ENCODE measurements around the gene PILRB.
"Not testable (repeated sequence)": the region's sequence is repeated elsewhere in the genome, so short reads cannot be mapped to it uniquely, and the experiment has no call there.

The PILRB gene

DNA sequence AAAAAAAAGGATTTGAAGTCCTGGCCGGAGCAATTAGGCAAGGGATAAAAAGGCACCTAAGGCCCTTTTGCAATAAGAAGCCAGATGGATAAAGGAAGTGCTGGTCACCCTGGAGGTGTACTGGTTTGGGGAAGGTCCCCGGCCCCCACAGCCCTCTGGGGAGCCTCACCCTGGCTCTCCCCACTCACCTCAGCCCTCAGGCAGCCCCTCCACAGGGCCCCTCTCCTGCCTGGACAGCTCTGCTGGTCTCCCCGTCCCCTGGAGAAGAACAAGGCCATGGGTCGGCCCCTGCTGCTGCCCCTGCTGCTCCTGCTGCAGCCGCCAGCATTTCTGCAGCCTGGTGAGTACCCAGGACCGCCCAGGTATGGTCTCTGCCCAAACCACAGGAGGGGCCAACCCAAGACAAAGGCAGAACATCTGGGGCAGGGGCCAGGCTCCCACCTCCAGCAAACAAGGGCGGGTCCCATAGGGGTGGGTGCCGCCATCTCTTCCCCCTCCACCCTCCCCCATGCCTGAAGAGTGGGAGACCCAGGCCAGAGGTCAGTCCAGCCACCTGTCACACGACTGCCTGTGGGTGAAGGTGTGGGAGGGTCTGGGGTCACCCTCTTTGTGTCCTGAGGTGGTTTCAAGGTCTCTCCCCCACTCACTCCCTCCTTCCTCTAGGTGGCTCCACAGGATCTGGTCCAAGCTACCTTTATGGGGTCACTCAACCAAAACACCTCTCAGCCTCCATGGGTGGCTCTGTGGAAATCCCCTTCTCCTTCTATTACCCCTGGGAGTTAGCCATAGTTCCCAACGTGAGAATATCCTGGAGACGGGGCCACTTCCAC lies at the start of gene PILRB:
TSS of gene PILRB (plus strand) at position 91 of the 830 bp plus-strand sequence. CDS start at position 277, 186 bp downstream.
- Histone ChIP-seq H3K27ac (ENCODE audit: low read depth, low read length) (no peak within 1 kb of the TSS), H3K4me3 (ENCODE audit: low read depth, low read length) (no peak within 1 kb of the TSS), H3K4me1 (ENCODE audit: control insufficient read depth, insufficient read depth, low read length) (no peaks in the 10 kb centered on the region), H3K27me3 (ENCODE audit: control insufficient read depth, insufficient read depth, low read length) (no peaks in the 10 kb centered on the region), H3K9ac (ENCODE audit: low read length) (no peak within 1 kb of the TSS), H3K36me3 (ENCODE audit: control insufficient read depth, insufficient read depth, low read length) (peaks cover 98% of the 10 kb centered on the region), H3K9me3 (ENCODE audit: control insufficient read depth, insufficient read depth, low read depth, low read length) (no peaks in the 10 kb centered on the region)

DNA sequence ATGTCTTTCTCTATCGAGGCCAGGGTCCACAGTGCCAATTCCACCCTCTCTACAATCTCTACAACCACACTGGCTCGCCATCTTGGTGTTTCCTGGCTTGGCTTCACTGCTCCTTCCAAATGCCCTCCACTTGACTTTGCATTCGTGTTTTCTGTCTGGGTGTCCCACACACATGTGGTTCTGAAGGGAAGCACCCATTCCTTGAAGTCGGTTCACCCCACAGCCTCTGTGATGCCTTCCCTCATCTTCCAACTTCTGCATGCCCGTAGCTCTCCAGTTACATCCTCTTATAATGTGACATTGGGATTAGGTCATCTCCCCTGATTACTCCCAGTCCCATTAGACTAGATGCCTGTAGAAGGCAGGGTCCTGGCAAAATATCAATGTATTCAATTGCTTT lies 39.6 kb upstream of the PILRB start:
- not testable (repeated sequence) for H3K9me3 ChIP-seq (ENCODE audit: control insufficient read depth, insufficient read depth, low read depth, low read length); H3K27ac ChIP-seq (ENCODE audit: low read depth, low read length); H3K4me1 ChIP-seq (ENCODE audit: control insufficient read depth, insufficient read depth, low read length)

DNA sequence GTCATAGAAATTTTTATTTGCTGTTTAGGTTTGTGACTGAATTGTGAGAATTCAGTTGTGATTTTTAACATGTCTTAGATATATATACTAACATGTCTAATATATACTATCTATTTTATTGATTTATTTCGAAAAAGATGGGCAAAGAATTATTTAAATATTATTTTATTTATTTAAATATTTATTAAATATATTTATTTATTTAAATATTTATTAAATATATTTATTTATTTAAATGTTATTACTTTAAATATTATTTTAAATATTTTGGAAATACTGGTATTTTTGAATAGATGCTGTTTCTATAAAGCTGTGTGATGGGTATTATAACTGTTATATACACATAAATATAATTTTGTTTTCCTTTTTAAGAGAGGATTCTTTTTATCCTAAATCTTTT lies 36.3 kb upstream of the PILRB start:
- H3K27ac ChIP-seq (ENCODE audit: low read depth, low read length); H3K4me1 ChIP-seq (ENCODE audit: control insufficient read depth, insufficient read depth, low read length); H3K4me3 ChIP-seq (ENCODE audit: low read depth, low read length); H3K9ac ChIP-seq (ENCODE audit: low read length); H3K9me3 ChIP-seq (ENCODE audit: control insufficient read depth, insufficient read depth, low read depth, low read length); H3K27me3 ChIP-seq (ENCODE audit: control insufficient read depth, insufficient read depth, low read length): not testable (repeated sequence)
- peaks cover 19% of the 10 kb centered on the region for H3K36me3 ChIP-seq (ENCODE audit: control insufficient read depth, insufficient read depth, low read length)

More for the DNA sequence above, 39.6 kb upstream of the PILRB start:
- not testable (repeated sequence) for H3K27me3 ChIP-seq (ENCODE audit: control insufficient read depth, insufficient read depth, low read length); H3K9ac ChIP-seq (ENCODE audit: low read length); H3K4me3 ChIP-seq (ENCODE audit: low read depth, low read length)
- peaks cover 10% of the 10 kb centered on the region for H3K36me3 ChIP-seq (ENCODE audit: control insufficient read depth, insufficient read depth, low read length)

DNA sequence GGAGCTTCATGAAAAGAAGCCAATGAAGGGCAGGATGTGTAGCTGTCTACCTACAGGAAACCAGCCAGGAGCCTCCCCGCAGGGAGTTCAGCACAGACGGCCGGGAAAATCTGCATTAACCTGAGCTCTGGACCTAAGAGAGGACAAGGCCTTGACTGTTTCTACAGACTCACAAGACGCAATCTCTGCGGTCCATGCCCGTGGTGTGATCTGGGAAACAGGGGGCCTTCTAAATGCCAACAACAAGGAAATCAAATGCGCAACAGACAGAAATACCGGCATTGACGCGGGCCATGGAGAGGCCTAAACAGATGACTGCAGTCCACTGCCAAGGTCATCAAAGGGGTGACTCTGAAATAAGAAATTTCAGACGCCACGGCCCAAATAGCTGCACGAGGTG lies 33.7 kb upstream of the PILRB start:
- not testable (repeated sequence) for H3K4me1 ChIP-seq (ENCODE audit: control insufficient read depth, insufficient read depth, low read length); H3K9me3 ChIP-seq (ENCODE audit: control insufficient read depth, insufficient read depth, low read depth, low read length); H3K27me3 ChIP-seq (ENCODE audit: control insufficient read depth, insufficient read depth, low read length); H3K27ac ChIP-seq (ENCODE audit: low read depth, low read length); H3K9ac ChIP-seq (ENCODE audit: low read length); H3K4me3 ChIP-seq (ENCODE audit: low read depth, low read length)
- peaks cover 30% of the 10 kb centered on the region for H3K36me3 ChIP-seq (ENCODE audit: control insufficient read depth, insufficient read depth, low read length)

DNA sequence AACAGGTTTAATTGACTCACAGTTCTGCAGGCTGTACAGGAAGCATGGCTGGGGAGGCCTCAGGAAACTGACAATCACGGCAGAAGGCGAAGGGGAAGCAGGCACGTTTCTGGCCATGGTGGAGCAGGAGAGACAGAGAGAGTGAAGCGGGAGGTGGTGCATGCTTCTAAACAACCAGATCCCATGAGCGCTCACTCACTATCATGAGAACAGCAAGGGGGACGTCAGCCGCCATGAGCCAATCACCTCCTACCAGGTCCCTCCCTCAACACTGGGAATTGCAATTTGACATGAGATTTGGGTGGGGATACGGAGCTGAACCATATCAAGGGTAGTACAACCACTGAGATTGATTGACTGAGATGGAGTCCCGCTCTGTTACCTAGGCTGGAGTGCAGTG lies 32.2 kb upstream of the PILRB start:
- H3K36me3 ChIP-seq (ENCODE audit: control insufficient read depth, insufficient read depth, low read length): peaks cover 23% of the 10 kb centered on the region
- not testable (repeated sequence) for H3K27me3 ChIP-seq (ENCODE audit: control insufficient read depth, insufficient read depth, low read length); H3K9me3 ChIP-seq (ENCODE audit: control insufficient read depth, insufficient read depth, low read depth, low read length); H3K4me1 ChIP-seq (ENCODE audit: control insufficient read depth, insufficient read depth, low read length); H3K4me3 ChIP-seq (ENCODE audit: low read depth, low read length); H3K27ac ChIP-seq (ENCODE audit: low read depth, low read length); H3K9ac ChIP-seq (ENCODE audit: low read length)

DNA sequence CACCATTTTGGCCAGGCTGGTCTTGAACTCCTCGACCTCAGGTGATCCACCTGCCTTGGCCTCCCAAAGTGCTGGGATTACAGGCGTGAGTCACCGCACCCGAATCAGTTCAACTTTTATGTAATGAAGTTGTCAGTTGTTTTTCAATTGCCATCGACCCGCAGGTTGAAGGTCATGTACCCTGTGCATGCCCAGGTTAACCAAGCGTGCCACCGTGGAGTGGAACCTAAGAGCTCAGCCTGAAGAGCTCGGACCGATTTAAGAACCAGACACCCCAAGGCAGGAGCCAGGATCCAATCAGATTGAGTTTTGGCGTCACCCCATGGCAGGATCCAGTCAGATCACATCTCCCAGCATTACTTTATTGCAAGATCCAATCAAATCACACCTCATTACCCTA lies 31.0 kb upstream of the PILRB start:
- peaks cover 22% of the 10 kb centered on the region for H3K36me3 ChIP-seq (ENCODE audit: control insufficient read depth, insufficient read depth, low read length)
- not testable (repeated sequence) for H3K9me3 ChIP-seq (ENCODE audit: control insufficient read depth, insufficient read depth, low read depth, low read length)

DNA sequence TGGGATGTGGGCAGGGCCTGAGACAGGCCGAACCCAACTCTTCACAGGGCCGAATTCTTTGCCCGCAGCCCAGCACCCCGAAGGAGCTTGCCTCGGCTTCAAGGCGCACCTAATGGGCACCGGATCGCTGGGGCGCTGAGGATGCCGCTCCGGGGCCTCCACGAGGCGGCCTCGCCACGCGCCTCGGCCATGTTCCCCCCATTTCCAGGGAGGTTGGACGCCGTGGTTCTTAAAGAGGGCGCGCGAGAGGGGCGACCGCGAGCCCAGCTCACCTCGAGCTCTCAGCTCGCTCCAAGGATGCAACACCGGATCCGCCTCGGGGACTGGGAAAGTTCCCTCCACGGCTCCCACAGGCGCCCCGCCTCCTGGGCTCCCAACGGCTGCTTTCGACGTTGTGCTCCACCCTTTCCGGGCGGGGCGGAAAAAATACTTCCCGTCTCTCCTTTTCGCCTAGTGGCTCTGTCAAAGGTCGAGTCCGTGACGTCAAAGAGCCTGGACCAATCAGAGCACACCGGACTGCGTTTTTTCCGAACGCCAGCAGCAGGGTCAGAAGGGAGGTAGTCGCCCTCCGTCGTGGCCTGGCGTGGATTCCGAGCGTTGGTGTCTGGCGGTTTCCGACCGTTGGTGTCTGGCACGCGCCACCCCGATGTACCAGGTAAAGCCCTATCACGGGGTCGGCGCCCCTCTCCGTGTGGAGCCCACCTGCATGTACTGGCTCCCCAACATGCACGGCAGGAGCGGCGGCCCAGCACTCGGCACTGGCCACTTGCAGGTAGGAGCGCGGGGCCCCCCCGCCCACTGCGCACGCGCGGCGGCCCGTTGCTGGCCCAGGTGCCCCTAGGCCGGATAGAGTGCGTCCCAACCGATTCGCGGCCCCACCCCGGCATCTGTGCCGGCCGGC lies 22.1 kb upstream of the PILRB start:
- H3K9me3 ChIP-seq (ENCODE audit: control insufficient read depth, insufficient read depth, low read depth, low read length); H3K27me3 ChIP-seq (ENCODE audit: control insufficient read depth, insufficient read depth, low read length); H3K4me1 ChIP-seq (ENCODE audit: control insufficient read depth, insufficient read depth, low read length): not testable (repeated sequence)
- peak overlapping the region; percentile 52; the same call in 1 of the 2 replicates for H3K27ac ChIP-seq (ENCODE audit: low read depth, low read length)
- peak overlapping the region; percentile 90 for H3K9ac ChIP-seq (ENCODE audit: low read length)
- H3K4me3 ChIP-seq (ENCODE audit: low read depth, low read length): peak overlapping the region; percentile 98
- H3K36me3 ChIP-seq (ENCODE audit: control insufficient read depth, insufficient read depth, low read length): peaks cover 12% of the 10 kb centered on the region

More for the DNA sequence above, 31.0 kb upstream of the PILRB start:
- not testable (repeated sequence) for H3K4me3 ChIP-seq (ENCODE audit: low read depth, low read length); H3K4me1 ChIP-seq (ENCODE audit: control insufficient read depth, insufficient read depth, low read length); H3K27ac ChIP-seq (ENCODE audit: low read depth, low read length); H3K27me3 ChIP-seq (ENCODE audit: control insufficient read depth, insufficient read depth, low read length); H3K9ac ChIP-seq (ENCODE audit: low read length)

DNA sequence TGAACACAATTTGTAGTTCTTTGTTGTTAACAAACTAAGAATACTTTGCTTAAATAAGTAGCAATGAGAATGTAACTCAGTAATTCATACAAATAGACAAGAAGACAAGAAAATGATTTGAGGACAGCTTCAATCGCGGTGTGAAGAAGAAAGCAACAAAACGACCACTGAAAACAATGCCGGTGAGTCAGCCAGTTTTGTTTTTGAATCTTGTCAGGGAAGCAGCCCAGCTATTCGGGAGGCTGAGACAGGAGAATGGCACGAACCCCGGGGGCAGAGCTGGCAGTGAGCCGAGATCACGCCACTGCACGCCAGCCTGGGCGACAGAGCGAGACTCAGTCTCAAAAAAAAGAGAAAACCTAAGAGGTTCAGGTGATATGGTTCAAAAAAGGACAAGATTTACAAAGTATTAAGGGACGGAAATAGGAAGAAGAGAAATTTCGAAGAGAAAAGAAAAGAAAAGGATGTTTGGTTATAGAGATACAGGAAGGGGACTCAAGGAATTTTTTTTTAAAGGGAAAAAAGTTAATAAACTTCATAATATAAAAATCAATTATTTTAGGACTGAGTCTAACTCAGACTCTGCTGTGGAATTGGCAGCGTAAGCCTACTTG lies 19.7 kb upstream of the PILRB start:
- not testable (repeated sequence) for H3K4me3 ChIP-seq (ENCODE audit: low read depth, low read length); H3K9me3 ChIP-seq (ENCODE audit: control insufficient read depth, insufficient read depth, low read depth, low read length); H3K9ac ChIP-seq (ENCODE audit: low read length); H3K27me3 ChIP-seq (ENCODE audit: control insufficient read depth, insufficient read depth, low read length); H3K4me1 ChIP-seq (ENCODE audit: control insufficient read depth, insufficient read depth, low read length); H3K27ac ChIP-seq (ENCODE audit: low read depth, low read length)
- H3K36me3 ChIP-seq (ENCODE audit: control insufficient read depth, insufficient read depth, low read length): peaks cover 31% of the 10 kb centered on the region

DNA sequence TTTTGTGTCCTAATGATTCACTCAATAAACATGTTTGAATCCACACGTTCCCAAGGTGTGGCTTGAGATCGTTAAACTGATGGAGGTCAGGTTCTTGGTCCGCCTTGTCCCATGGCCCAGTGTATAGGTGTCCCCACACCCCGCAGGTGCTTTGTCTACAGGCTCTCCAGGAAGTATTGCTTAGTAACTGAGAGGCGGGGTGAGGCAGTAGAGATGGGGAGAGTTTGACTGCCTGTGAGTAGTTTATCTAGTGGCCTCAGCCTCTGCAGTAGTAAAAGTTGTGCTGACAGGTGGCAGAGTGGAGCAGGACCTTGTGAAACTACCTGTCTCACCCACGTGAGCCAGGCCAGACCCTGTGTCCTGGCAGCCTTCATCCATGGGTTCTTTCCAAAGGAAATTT lies 16.6 kb upstream of the PILRB start:
- not testable (repeated sequence) for H3K27me3 ChIP-seq (ENCODE audit: control insufficient read depth, insufficient read depth, low read length); H3K4me1 ChIP-seq (ENCODE audit: control insufficient read depth, insufficient read depth, low read length); H3K9me3 ChIP-seq (ENCODE audit: control insufficient read depth, insufficient read depth, low read depth, low read length); H3K9ac ChIP-seq (ENCODE audit: low read length); H3K4me3 ChIP-seq (ENCODE audit: low read depth, low read length); H3K27ac ChIP-seq (ENCODE audit: low read depth, low read length)
- peaks cover 42% of the 10 kb centered on the region for H3K36me3 ChIP-seq (ENCODE audit: control insufficient read depth, insufficient read depth, low read length)

DNA sequence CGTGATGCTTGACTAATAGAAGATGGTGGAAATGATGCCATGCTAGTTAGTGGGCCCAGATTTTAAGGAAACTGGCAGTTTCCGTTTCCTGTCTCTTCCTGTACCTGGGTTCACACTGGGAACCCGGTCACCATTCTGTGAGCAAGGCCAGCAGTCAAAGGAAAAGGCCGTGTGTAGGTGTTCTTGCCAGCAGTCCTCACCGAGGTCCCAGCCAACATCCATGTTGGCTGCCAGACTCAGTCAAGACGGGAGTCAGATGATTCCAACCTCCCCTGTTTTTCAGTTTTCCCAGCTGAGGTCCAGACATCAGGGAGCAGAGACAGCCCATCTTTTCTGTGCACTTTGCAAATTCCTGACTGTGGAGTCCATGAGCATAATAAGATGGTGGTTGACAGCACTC lies 15.2 kb upstream of the PILRB start:
- Histone ChIP-seq H3K36me3 (ENCODE audit: control insufficient read depth, insufficient read depth, low read length) (peaks cover 57% of the 10 kb centered on the region), H3K27ac (ENCODE audit: low read depth, low read length) (no peak overlapping the region)

DNA sequence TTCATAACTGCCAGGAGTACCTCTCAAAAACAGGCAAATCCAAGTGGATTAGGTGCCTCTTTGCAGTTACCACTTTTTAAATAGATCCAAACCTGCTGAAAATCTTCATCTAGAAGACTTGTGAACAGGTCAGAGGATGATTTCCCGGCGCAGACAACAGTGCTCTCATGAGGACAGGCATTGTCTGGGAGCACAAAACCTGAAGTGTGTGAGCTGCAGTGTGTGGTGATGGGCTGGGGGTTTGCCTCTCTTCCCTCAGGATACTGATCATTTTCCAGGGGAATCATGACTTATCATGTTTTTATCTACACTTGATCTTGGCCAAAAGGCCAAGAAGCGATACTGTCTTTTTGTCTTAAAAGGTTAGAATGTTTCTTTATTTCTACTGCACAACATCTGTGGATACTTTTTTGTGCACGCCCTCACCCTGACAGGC lies 13.8 kb upstream of the PILRB start:
- not testable (repeated sequence) for H3K9me3 ChIP-seq (ENCODE audit: control insufficient read depth, insufficient read depth, low read depth, low read length); H3K4me1 ChIP-seq (ENCODE audit: control insufficient read depth, insufficient read depth, low read length); H3K9ac ChIP-seq (ENCODE audit: low read length); H3K27me3 ChIP-seq (ENCODE audit: control insufficient read depth, insufficient read depth, low read length); H3K27ac ChIP-seq (ENCODE audit: low read depth, low read length); H3K4me3 ChIP-seq (ENCODE audit: low read depth, low read length)
- peaks cover 60% of the 10 kb centered on the region for H3K36me3 ChIP-seq (ENCODE audit: control insufficient read depth, insufficient read depth, low read length)

More for the DNA sequence above, 15.2 kb upstream of the PILRB start:
- no peaks in the 10 kb centered on the region for H3K27me3 ChIP-seq (ENCODE audit: control insufficient read depth, insufficient read depth, low read length)
- no peak overlapping the region for H3K9ac ChIP-seq (ENCODE audit: low read length)
- H3K4me1 ChIP-seq (ENCODE audit: control insufficient read depth, insufficient read depth, low read length): peaks cover 4% of the 10 kb centered on the region; the same call in 1 of the 2 replicates
- H3K4me3 ChIP-seq (ENCODE audit: low read depth, low read length): no peak overlapping the region
- no peaks in the 10 kb centered on the region for H3K9me3 ChIP-seq (ENCODE audit: control insufficient read depth, insufficient read depth, low read depth, low read length)
